ENCODE data around the gene KCNIP1. TPM values are rescaled to one million over a fixed set of nuclear protein-coding genes. Genes with fewer than 3 reads are reported as not detected.

Gene KCNIP1
- total and polyA plus RNA-seq, 2 of the 8 experiments (the other 6 are each of a cell fraction or from before 2014, with no cell fraction given): 0.52 to 0.83 TPM

DNA sequence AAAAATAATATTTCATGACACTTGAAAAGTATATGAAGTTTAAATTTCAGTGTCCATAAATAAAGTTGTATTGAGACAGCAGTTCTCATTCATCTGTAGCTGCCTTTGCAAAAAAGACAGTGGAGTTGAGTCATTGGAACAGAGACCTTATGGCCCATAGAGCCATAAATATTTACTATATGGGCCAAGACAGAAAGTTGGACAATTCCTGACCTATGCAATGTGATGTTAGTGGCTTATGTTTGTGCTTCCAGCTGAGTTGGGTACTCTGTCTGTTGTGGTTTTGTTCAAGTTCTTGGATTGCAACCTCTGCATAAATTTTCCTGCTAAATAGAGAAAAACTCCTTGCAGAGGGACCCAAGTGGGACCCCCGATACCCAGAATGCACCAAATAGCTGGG is 69.8 kb downstream of the KCNIP1 start:
- no peak overlapping the region for H3K27ac ChIP-seq (ENCODE audit: low read depth, low read length)
- H4K91ac ChIP-seq (replicated peaks; ENCODE audit: insufficient read length, low read length): no peak overlapping the region
- no peaks in the 10 kb centered on the region for H3K79me2 ChIP-seq (ENCODE audit: control insufficient read depth in 1 of 2, insufficient read depth in 2 of 2, low read length in 2 of 2)
- WGBS, 2 experiments (ENCODE audit: extremely low coverage in 1 of 2, insufficient coverage in 1 of 2, insufficient read length in 1 of 2, insufficient replicate concordance in 2 of 2, low coverage in 1 of 2, low lambda C conversion rate in 2 of 2, missing lambda C conversion rate in 1 of 2): 92% methylated on average over 1 of the region's 1 CpG; no CpG with 5 or more reads in 1 of the 2 experiments
- CTCF ChIA-PET (ENCODE audit: partially characterized antibody): interaction anchor here (0.9 to 2.4 kb wide), 8 partner anchors 9 to 348 kb away, joined by 3 to 9 read pairs (median 4); no protein-coding TSS in a partner anchor
- no peak overlapping the region for H4K8ac ChIP-seq (ENCODE audit: extremely low read depth, insufficient read depth, low read length)
- no peak overlapping the region for H2AFZ ChIP-seq (ENCODE audit: low read length)
- no peak overlapping the region for H2BK5ac ChIP-seq (ENCODE audit: low read depth, low read length)
- H3K4me2 ChIP-seq (ENCODE audit: insufficient read depth in 1 of 2, low read depth in 2 of 2, low read length in 2 of 2): no peak overlapping the region
- no peak overlapping the region for H2AK5ac ChIP-seq (ENCODE audit: low read depth, low read length)
- no peaks in the 10 kb centered on the region for H3K9me3 ChIP-seq (ENCODE audit: insufficient read depth in 2 of 2, low read depth in 1 of 2, low read length in 1 of 2)
- H3K23ac ChIP-seq (ENCODE audit: insufficient read length): no peak overlapping the region
- H2BK20ac ChIP-seq (ENCODE audit: low read length): no peak overlapping the region
- no peaks in the 10 kb centered on the region; a peak in 1 of 7 replicates for H3K27me3 ChIP-seq (replicated peaks in 1 of 4; ENCODE audit: control insufficient read depth in 3 of 4, extremely low read depth in 1 of 4, insufficient read depth in 3 of 4, low read length in 3 of 4)
- no peaks in the 10 kb centered on the region for H3K36me3 ChIP-seq (ENCODE audit: control insufficient read depth in 2 of 4, insufficient read depth in 4 of 4, low read length in 3 of 4)
- H3K9ac ChIP-seq (replicated peaks in 1 of 4; ENCODE audit: extremely low read depth in 1 of 4, low read depth in 3 of 4, low read length in 3 of 4): no peak overlapping the region
- H2BK15ac ChIP-seq (ENCODE audit: low read length): no peak overlapping the region
- H2BK120ac ChIP-seq (replicated peaks; ENCODE audit: low read depth, low read length): no peak overlapping the region
- no peaks in the 10 kb centered on the region; the same call in 1 of the 2 replicates for H3K23me2 ChIP-seq (ENCODE audit: low read depth, low read length)
- H3K4ac ChIP-seq (replicated peaks; ENCODE audit: insufficient read length, low read depth, low read length): no peak overlapping the region
- peaks cover 0 to 2% (median 0%) of the 10 kb centered on the region in 4 experiments; a peak in 1 of 7 replicates for H3K4me1 ChIP-seq (replicated peaks in 1 of 4; ENCODE audit: control insufficient read depth in 3 of 4, insufficient read depth in 4 of 4, low read length in 3 of 4)
- no peak overlapping the region for H3K18ac ChIP-seq (ENCODE audit: extremely low read depth, low read length)
- H2BK12ac ChIP-seq (ENCODE audit: low read depth, low read length): no peak overlapping the region
- DNase-seq (ENCODE audit: low read depth in 1 of 2, low spot score in 2 of 2) (no peak), FAIRE-seq (no peak)
- no peak overlapping the region for H3K4me3 ChIP-seq (ENCODE audit: extremely low read depth in 1 of 4, insufficient read depth in 2 of 4, low read depth in 3 of 4, low read length in 4 of 4)
- no peak overlapping the region for H4K5ac ChIP-seq (ENCODE audit: insufficient read length, low read depth, low read length)
- H3K56ac ChIP-seq (replicated peaks; ENCODE audit: insufficient read length, low read depth, low read length): no peak overlapping the region
- no peak overlapping the region for H3K14ac ChIP-seq (ENCODE audit: insufficient read length)
- no peaks in the 10 kb centered on the region for H4K20me1 ChIP-seq (replicated peaks in 1 of 2; ENCODE audit: control insufficient read depth in 1 of 2, insufficient read depth in 2 of 2, low read length in 2 of 2)
- POLR2A ChIA-PET (ENCODE audit: partially characterized antibody): interaction anchor here (1.2 kb wide), 1 partner anchor 53 kb away, joined by 3 read pairs; no protein-coding TSS in a partner anchor
- no peaks in the 10 kb centered on the region for H3K79me1 ChIP-seq (ENCODE audit: low read depth, low read length)
- TF ChIP-seq TAF7 (optimal IDR thresholded peaks at IDR 0.05; ENCODE audit: borderline replicate concordance, low read depth, low read length): no peak
- no peak for TF ChIP-seq FOSL1 (IDR thresholded peaks at IDR 0.05; ENCODE audit: insufficient read depth, low read depth, low read length)
- no peak for TF ChIP-seq SRF (IDR thresholded peaks at IDR 0.05; ENCODE audit: low read depth, low read length)
- TF ChIP-seq PHF8 (conservative IDR thresholded peaks at IDR 0.05; ENCODE audit: low read depth, low read length): no peak
- no peak for TF ChIP-seq CHD1 (IDR thresholded peaks at IDR 0.05; ENCODE audit: low read depth, low read length)

All from H1 (cell line).